ENCODE data around the gene CDH4. TPM values are rescaled to one million over a fixed set of nuclear protein-coding genes. Genes with fewer than 3 reads are reported as not detected.

Gene CDH4
- total and polyA plus RNA-seq, 2 of the 8 experiments (the other 6 are each of a cell fraction or from before 2014, with no cell fraction given) = 4.3 to 7.9 TPM

GRCh38 chr20:61450549-61450948 lies 198.5 kb downstream of the CDH4 start:
- ChIA-PET POLR2A (ENCODE audit: partially characterized antibody) (interaction anchor here (4.3 kb wide), 1 partner anchor 14 kb away, joined by 25 read pairs; no protein-coding TSS in a partner anchor), CTCF (ENCODE audit: partially characterized antibody) (interaction anchor here (0.6 to 1.4 kb wide), 3 partner anchors 14 to 39 kb away, joined by 3 read pairs; no protein-coding TSS in a partner anchor)
- Histone ChIP-seq H2AK5ac (ENCODE audit: low read depth, low read length) (no peak overlapping the region), H2AFZ (ENCODE audit: low read length) (no peak overlapping the region), H3K9me3 (ENCODE audit: insufficient read depth in 2 of 2, low read depth in 1 of 2, low read length in 1 of 2) (no peaks in the 10 kb centered on the region), H3K14ac (ENCODE audit: insufficient read length) (no peak overlapping the region), H3K18ac (ENCODE audit: extremely low read depth, low read length) (no peak overlapping the region), H3K9ac (replicated peaks in 1 of 4; ENCODE audit: extremely low read depth in 1 of 4, low read depth in 3 of 4, low read length in 3 of 4) (no peak overlapping the region), H3K79me1 (ENCODE audit: low read depth, low read length) (no peaks in the 10 kb centered on the region), H3K79me2 (ENCODE audit: control insufficient read depth in 1 of 2, insufficient read depth in 2 of 2, low read length in 2 of 2) (no peaks in the 10 kb centered on the region), H3K4me2 (ENCODE audit: insufficient read depth in 1 of 2, low read depth in 2 of 2, low read length in 2 of 2) (no peak overlapping the region), H4K5ac (ENCODE audit: insufficient read length, low read depth, low read length) (no peak overlapping the region), H2BK15ac (ENCODE audit: low read length) (no peak overlapping the region; the same call in 1 of the 2 replicates), H3K56ac (replicated peaks; ENCODE audit: insufficient read length, low read depth, low read length) (no peak overlapping the region), H2BK5ac (ENCODE audit: low read depth, low read length) (no peak overlapping the region), H3K36me3 (ENCODE audit: control insufficient read depth in 2 of 4, insufficient read depth in 4 of 4, low read length in 3 of 4) (no peaks in the 10 kb centered on the region), H3K23ac (ENCODE audit: insufficient read length) (no peak overlapping the region), H3K4ac (replicated peaks; ENCODE audit: insufficient read length, low read depth, low read length) (no peak overlapping the region), H2BK12ac (ENCODE audit: low read depth, low read length) (peak overlapping the region; percentile 91; the same call in 1 of the 2 replicates), H4K20me1 (replicated peaks in 1 of 2; ENCODE audit: control insufficient read depth in 1 of 2, insufficient read depth in 2 of 2, low read length in 2 of 2) (no peaks in the 10 kb centered on the region), H3K27me3 (replicated peaks in 1 of 4; ENCODE audit: control insufficient read depth in 3 of 4, extremely low read depth in 1 of 4, insufficient read depth in 3 of 4, low read length in 3 of 4) (peaks cover 0 to 4% (median 0%) of the 10 kb centered on the region in 4 experiments; a peak in 2 of 7 replicates), H2BK120ac (replicated peaks; ENCODE audit: low read depth, low read length) (no peak overlapping the region), H4K8ac (ENCODE audit: extremely low read depth, insufficient read depth, low read length) (no peak overlapping the region), H3K23me2 (ENCODE audit: low read depth, low read length) (no peaks in the 10 kb centered on the region), H3K27ac (ENCODE audit: low read depth, low read length) (no peak overlapping the region), H3K4me1 (replicated peaks in 1 of 4; ENCODE audit: control insufficient read depth in 3 of 4, insufficient read depth in 4 of 4, low read length in 3 of 4) (peaks cover 11 to 26% (median 20%) of the 10 kb centered on the region in 4 experiments), H3K4me3 (ENCODE audit: extremely low read depth in 1 of 4, insufficient read depth in 2 of 4, low read depth in 3 of 4, low read length in 4 of 4) (no peak overlapping the region), H4K91ac (replicated peaks; ENCODE audit: insufficient read length, low read length) (peak overlapping the region; percentile 18), H2BK20ac (ENCODE audit: low read length) (no peak overlapping the region; the same call in 1 of the 2 replicates)
- WGBS, 2 experiments (ENCODE audit: extremely low coverage in 1 of 2, insufficient coverage in 1 of 2, insufficient read length in 1 of 2, insufficient replicate concordance in 2 of 2, low coverage in 1 of 2, low lambda C conversion rate in 2 of 2, missing lambda C conversion rate in 1 of 2) = 89% methylated on average over 6 of the region's 6 CpGs; no CpG with 5 or more reads in 1 of the 2 experiments
- DNase-seq (ENCODE audit: low read depth in 1 of 2, low spot score in 2 of 2) (no peak), FAIRE-seq (no peak)
- no peak for TF ChIP-seq SP1 (IDR thresholded peaks at IDR 0.05; ENCODE audit: low read depth, low read length)
- no peak for TF ChIP-seq NANOG (IDR thresholded peaks at IDR 0.05; ENCODE audit: insufficient read depth, low read depth, low read length, poor library complexity, severe bottlenecking)
- no peak for TF ChIP-seq CEBPB (IDR thresholded peaks at IDR 0.05; ENCODE audit: low read depth, low read length)
- TF ChIP-seq USF2 (IDR thresholded peaks at IDR 0.05; ENCODE audit: low read length) = no peak
- TF ChIP-seq POU5F1 (IDR thresholded peaks at IDR 0.05; ENCODE audit: low read depth, low read length) = no peak
- TF ChIP-seq SP4 (IDR thresholded peaks at IDR 0.05; ENCODE audit: low read length) = no peak
- no peak for TF ChIP-seq KDM1A (IDR thresholded peaks at IDR 0.05; ENCODE audit: borderline replicate concordance, low read length)
- no peak for TF ChIP-seq RXRA (IDR thresholded peaks at IDR 0.05; ENCODE audit: insufficient read depth, low read depth, low read length)
- no peak for TF ChIP-seq EZH2 (IDR thresholded peaks at IDR 0.05; ENCODE audit: low read depth, low read length, severe bottlenecking)
- no peak for TF ChIP-seq ASH2L (IDR thresholded peaks at IDR 0.05; ENCODE audit: low read length)
- TF ChIP-seq SIX5 (IDR thresholded peaks at IDR 0.05; ENCODE audit: low read depth, low read length) = no peak
- TF ChIP-seq TEAD4 (IDR thresholded peaks at IDR 0.05; ENCODE audit: low read depth, low read length) = no peak
- no peak for TF ChIP-seq CREB1 (IDR thresholded peaks at IDR 0.05)
- no peak for TF ChIP-seq NRF1 (IDR thresholded peaks at IDR 0.05; ENCODE audit: low read depth, low read length)
- TF ChIP-seq ZNF274 (IDR thresholded peaks at IDR 0.05; ENCODE audit: borderline replicate concordance, extremely low read depth, low read length) = no peak

Data from H1 (cell line).